ENCODE results near the gene RNASE8.

RNASE8 gene

GRCh38 chr14:21106176-21106497, 48.5 kb downstream of the RNASE8 start:
- Histone ChIP-seq H3K9me3 (no peaks in the 10 kb centered on the region), H3K27me3 (no peaks in the 10 kb centered on the region), H3K36me3 (no peaks in the 10 kb centered on the region), H3K27ac (peak overlapping the region; percentile 23 to 36), H3K4me1 (peaks cover 0 to 33% (median 26%) of the 10 kb centered on the region in 4 donors), H3K4me3 (no peak overlapping the region)
- intact Hi-C loops (cut with DNase I; ENCODE audit: low total_unique reads), result loop anchor here (1.0 kb wide), 1 partner anchor 15 kb away; no protein-coding TSS in a partner anchor
- no peak for TF ChIP-seq CTCF (IDR thresholded peaks at IDR 0.05)
- no peak for DNase-seq

GRCh38 chr14:21106498-21107282, 49.1 kb downstream of the RNASE8 start:
- Histone ChIP-seq H3K36me3 (no peaks in the 10 kb centered on the region), H3K4me1 (peaks cover 0 to 33% (median 26%) of the 10 kb centered on the region in 4 donors), H3K4me3 (peak overlapping the region in 1 of 2 donors; percentile 21), H3K9me3 (no peaks in the 10 kb centered on the region), H3K27ac (peak overlapping the region; percentile 23 to 36), H3K27me3 (no peaks in the 10 kb centered on the region)
- intact Hi-C loops (cut with DNase I; ENCODE audit: low total_unique reads), result loop anchor here (1.0 kb wide), 1 partner anchor 15 kb away; no protein-coding TSS in a partner anchor
- peak; percentile 74 to 92 for TF ChIP-seq CTCF (IDR thresholded peaks at IDR 0.05)
- peak; percentile 73 to 85 for DNase-seq

GRCh38 chr14:21107283-21107800, 49.7 kb downstream of the RNASE8 start:
- Histone ChIP-seq H3K27ac (peak overlapping the region; percentile 23 to 36), H3K9me3 (no peaks in the 10 kb centered on the region), H3K4me3 (no peak overlapping the region), H3K4me1 (peaks cover 0 to 33% (median 26%) of the 10 kb centered on the region in 4 donors), H3K27me3 (no peaks in the 10 kb centered on the region), H3K36me3 (no peaks in the 10 kb centered on the region)
- TF ChIP-seq CTCF (IDR thresholded peaks at IDR 0.05), result no peak
- peak in 1 of 2 donors; percentile 25 for DNase-seq
- intact Hi-C loops (cut with DNase I; ENCODE audit: low total_unique reads), result no loop called here
